GM19099 (cell line): ENCODE data around the gene CRYL1.

ENCODE experiments used
- POLR2A ChIP-seq: IDR thresholded peaks from 3 replicates; pipeline ENCODE4 v1.6.1; 2011; ENCODE audit warnings: low read depth; ENCODE audit not compliant: insufficient read length; ENCODE audit errors: extremely low read depth

The CRYL1 gene

GRCh38 chr13:20429682-20430081 is 96.0 kb downstream of the CRYL1 start:
- TF ChIP-seq POLR2A: no peak

- TF ChIP-seq POLR2A: no peak
These were observed 96.7 kb downstream of the CRYL1 start for GRCh38 chr13:20428666-20429644.

GRCh38 chr13:20426766-20427448 is 98.8 kb downstream of the CRYL1 start:
- TF ChIP-seq POLR2A: no peak

GRCh38 chr13:20425819-20426219 is 99.8 kb downstream of the CRYL1 start:
- no peak for TF ChIP-seq POLR2A

GRCh38 chr13:20424949-20425348 is 100.7 kb downstream of the CRYL1 start:
- no peak for TF ChIP-seq POLR2A

- no peak for TF ChIP-seq POLR2A
These were observed 101.2 kb downstream of the CRYL1 start for GRCh38 chr13:20424559-20424852.

GRCh38 chr13:20422362-20422761 is 103.3 kb downstream of the CRYL1 start:
- no peak for TF ChIP-seq POLR2A

GRCh38 chr13:20420938-20421337 is 104.7 kb downstream of the CRYL1 start:
- no peak for TF ChIP-seq POLR2A

- TF ChIP-seq POLR2A: no peak
These were observed 106.7 kb downstream of the CRYL1 start for GRCh38 chr13:20418953-20419352.

- TF ChIP-seq POLR2A: no peak
These were observed 109.4 kb downstream of the CRYL1 start for GRCh38 chr13:20416223-20416745.

- no peak for TF ChIP-seq POLR2A
These were observed 110.0 kb downstream of the CRYL1 start for GRCh38 chr13:20415694-20416107.

- TF ChIP-seq POLR2A: no peak
These were observed 110.4 kb downstream of the CRYL1 start for GRCh38 chr13:20415306-20415679.

GRCh38 chr13:20414546-20415305 is 110.9 kb downstream of the CRYL1 start:
- TF ChIP-seq POLR2A: no peak

- TF ChIP-seq POLR2A: no peak
These were observed 112.8 kb downstream of the CRYL1 start for GRCh38 chr13:20412691-20413355.
